Pons (tissue), 1 donor: ENCODE results near the gene ADORA1.

Experiments
- DNase-seq: peaks from one replicate; pipeline ENCODE4 v3.0.0-alpha.2; 2016; ENCODE audit warnings: low spot score

ADORA1 gene

DNA sequence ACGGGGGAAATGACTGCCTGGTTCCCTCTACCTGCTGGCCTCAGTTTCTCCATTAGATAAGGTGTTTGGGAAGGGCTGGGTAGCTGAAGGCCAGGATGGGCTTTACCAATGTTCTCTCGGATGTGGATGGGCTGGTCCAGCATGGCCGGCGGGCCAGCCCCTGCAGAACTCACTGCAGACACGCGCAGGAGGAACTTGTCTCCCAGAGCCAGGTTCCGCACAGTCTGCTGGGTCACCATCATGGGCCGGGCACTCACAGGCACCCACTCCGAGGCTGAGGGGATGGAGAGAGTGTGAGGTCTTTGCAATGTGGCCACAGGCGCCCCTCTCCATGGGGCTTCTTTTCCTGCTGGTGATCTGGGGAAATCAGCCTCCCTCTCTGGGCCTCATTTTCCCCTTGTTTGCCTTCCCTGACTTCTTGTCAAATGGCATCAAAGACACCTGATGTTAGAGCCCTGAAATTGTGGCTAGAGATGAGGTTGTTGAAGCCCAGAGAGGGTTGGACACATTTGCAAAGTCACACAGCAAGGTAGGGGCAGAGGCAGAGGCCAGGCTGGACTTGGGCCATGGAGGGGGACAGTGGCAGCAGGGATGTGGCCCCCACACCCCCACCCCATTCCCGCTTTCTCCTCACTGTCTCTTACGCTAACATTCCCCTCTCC, 46.9 kb downstream of the ADORA1 start:
- no peak for DNase-seq

DNA sequence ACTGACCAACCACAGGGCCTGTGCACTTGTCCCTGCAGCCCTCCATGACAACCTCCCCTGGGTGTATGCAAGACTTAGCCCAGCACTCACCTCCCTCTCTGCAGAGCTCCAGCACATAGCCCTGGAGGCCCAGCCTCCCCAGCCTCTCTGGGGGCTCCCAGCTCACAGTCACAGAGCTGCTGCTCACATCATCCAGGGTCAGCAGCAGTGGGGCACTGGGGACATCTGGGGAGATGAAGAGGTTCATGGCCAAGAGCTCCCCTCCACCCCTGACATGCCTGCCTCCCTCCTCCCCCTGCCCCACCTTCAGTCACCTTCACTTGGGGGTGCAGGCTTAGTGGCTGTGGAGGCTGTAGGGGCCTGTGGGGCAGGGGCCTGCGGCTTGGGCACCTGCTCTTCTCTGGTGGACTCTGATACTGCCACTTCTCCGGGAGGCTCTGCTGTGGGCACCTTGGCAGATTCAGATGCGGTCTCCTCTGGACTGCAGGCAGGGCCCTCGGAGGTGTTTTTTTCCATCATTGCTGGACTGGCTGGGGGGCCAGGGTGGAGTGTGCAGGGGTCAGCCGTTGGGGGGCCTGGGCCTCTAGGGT, 47.8 kb downstream of the ADORA1 start, which contains the start of gene MYBPH:
MYBPH (minus strand) TSS at position 590 of the 590 bp plus-strand sequence; CDS start at position 519, 71 bp downstream.
- no peak for DNase-seq

DNA sequence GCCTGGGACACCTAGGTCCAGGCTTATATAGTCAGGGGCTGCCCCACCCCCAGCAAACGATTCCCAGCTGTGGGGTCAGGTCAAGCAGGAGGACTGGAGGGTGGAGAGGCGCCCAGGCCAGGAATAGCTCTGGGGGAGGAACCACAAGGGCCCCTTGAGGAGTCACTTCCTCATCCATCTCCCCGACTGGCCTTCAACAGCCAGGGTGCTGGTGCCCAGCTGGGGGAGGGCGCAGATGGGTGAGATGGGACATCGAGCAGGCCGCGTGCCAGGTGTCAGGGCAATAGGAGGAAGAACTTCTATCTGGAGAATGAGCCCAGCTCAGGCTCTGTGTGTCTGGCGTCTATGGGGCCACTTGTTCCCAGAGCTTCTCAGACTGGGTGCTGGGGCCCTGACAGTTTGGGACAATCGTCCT, 48.3 kb downstream of the ADORA1 start:
- DNase-seq = peak; percentile 64

DNA sequence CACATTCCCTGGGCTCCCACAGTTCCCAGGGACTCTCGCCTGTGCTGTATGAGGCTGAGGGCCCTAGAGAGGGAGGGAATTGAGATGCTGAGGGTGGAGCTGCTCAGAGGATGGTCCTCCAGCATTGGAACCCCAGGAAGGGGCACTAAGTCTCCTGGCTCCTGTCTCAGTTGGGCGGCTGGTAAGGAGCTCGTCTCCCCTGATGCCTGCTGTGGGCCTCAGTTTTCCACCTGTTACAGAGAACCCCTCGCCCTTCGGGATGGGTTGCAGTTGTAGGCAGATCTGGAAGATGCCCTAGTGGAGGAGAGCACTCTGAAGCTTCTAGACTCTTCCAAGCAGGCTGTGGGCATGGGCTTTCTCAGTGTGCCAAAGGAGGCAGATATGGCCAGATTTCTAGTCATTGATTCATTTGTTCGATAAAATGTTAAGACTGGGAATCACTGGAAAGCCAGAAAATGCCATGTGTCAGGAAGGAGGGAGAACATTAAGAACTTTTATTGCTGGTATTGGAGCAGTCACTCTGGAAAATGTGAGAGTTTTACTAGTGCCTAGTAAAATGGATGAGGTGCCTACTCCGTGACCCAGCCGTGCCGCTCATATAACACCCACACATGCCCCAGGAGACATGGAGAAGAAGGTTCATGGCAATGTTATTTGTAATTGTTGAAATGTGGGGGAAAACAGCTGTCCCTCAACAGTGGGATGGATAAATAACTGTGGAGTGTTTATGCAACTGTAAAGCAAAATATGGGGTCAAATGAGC, 48.9 kb downstream of the ADORA1 start:
- DNase-seq = no peak

DNA sequence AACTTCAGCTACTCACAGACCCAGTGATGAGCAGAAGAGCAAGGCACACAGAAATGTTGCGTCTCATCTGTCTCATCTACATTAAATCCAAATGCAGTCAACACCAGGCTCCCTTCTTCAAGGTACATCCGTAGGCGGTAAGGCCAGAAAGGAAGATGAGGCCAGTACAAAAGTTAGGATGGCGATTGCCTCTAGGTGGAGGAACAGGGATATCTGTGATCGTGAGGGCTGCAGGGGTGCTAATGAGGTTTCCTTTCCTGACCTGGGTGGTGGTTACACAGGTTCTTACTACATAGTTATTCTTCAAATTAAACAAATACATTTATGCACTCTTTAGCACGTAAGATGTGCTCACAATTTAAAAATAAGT, 49.5 kb downstream of the ADORA1 start:
- DNase-seq = no peak

DNA sequence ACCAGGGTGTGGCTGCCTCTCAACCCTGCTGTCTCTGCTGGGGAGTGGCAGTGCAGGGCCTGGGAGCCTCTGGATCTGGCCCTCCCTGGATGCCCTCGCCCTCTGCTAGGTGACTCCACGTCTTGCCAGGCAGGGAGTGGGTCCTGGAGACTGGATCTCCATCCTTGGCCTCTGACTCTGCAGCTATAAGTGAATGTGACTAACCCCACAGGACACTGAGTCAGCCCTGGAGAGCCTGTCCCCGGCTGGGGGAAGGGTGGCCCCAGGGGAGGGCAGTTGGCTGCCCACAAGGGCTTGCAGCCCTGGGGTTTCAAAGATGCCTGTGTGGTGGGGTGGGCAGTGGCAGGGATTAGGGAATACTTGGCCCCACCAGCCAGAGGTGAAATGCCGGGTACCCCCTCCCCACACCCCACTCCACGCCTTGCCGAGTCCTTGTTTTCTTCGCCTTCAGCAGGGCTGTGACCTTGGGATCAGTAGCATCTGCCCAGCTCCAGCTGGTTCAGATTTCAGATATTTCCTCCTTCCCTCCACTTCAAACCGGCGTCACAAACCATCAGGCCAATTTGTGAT, 50.0 kb downstream of the ADORA1 start:
- DNase-seq = no peak

DNA sequence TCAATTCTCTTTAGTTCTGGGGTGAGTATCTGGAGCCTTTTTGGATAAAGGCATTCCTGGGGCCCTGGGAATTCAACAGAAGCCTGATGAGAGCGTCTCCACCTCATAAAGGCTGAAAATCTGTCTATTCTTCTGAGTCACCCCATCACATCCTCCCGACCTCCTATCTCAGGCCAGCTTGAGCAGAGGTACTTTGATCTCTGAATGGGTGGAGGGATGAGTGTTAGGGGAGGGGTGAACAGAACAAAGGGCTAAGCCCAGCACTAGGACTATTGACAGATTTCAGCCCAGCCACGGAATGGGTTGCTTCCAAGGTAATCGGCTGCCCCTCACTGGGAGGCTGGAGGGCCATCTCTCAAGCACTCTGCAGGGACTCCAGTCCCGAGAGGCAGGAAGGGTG, 50.6 kb downstream of the ADORA1 start:
- no peak for DNase-seq

DNA sequence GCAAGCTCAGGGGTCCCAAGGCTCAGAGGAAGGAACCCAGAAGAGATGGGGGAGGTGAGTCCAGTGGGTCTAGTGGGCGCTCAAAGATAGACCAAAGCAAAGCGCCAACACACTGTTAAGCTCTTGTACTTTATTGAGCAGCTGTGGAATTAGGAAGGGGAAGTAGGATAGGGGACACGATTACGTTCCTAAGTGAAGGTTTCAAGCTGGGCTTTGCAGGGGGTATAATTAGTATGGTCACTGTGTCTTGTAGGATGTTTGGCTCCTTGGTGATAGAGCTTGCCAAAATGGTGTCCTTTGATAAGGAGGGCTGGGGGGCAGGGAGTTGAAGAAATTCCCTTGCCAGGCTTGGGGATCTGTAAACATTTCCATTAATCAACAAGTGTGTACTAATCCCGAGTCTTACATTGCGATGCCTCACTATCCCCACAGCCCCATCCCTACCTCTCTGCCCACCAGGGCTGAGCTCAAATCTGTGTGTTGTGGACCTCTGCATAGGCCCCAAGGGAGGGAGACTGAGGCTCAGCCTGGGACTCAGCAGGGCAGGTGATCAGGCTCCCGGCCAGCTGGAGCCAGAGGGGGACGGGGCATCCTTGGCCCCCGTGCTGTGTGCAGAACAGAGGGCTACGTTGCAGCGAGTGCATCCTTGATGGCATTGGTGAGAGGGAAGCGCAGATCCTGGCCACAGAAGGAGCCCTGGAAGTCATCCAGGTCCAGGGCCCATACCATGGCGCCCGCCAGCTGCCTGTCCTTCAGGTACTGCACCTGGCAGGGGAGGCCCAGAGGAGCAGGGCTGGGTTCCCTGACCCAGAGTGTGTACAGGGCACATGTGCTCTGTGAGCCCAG, 51.5 kb downstream of the ADORA1 start:
- DNase-seq = no peak

DNA sequence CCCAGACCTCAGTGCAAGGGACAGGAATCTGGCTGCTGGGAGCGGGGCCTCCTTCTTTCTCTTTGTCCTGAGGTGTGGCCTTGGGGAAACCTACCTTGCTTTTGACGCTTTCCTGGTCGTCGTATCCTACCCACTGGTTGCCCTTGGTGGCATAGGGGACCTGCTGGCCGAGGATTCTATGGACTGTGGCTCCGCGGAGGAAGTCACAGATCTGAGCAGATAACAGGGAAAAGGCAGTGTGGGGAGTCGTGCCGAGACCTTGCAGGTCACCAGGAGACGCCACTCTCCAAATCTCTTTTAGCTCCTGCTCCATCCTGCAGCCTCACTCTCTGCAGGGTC, 52.1 kb downstream of the ADORA1 start:
- no peak for DNase-seq

DNA sequence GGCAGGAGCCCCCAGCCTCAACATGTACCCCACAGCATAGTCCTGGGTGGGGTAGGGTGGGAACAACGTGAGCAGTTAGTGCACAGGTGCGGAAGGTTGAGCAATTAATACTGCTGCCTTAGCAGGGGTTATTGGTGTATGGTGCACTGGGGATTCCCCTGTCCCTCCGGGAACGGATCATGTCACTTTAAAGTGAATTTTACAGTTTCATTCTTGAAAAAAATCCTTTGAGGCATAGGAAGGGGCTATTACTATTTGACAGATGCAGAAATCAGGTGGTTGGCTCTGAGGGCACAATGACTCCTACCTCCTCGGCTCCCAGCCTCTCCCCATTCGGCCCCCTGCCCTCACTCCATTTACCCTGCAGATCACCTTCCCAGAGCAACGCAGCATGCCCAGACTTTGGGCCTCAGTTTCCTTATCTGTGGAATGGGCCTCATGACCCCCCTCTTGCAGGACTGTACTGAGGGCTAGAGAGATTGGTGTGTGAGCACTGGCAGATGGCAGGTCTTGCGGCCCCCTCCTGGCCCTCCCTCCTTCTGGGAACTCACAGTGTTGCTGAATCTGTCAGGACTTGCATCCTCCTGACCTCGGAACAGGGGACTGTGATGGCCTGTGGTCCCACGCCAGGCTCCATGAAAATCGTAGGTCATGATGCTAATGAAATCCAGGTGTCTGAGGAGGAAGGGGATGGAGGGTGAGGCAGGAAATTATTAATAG, 53.2 kb downstream of the ADORA1 start:
- DNase-seq = no peak

DNA sequence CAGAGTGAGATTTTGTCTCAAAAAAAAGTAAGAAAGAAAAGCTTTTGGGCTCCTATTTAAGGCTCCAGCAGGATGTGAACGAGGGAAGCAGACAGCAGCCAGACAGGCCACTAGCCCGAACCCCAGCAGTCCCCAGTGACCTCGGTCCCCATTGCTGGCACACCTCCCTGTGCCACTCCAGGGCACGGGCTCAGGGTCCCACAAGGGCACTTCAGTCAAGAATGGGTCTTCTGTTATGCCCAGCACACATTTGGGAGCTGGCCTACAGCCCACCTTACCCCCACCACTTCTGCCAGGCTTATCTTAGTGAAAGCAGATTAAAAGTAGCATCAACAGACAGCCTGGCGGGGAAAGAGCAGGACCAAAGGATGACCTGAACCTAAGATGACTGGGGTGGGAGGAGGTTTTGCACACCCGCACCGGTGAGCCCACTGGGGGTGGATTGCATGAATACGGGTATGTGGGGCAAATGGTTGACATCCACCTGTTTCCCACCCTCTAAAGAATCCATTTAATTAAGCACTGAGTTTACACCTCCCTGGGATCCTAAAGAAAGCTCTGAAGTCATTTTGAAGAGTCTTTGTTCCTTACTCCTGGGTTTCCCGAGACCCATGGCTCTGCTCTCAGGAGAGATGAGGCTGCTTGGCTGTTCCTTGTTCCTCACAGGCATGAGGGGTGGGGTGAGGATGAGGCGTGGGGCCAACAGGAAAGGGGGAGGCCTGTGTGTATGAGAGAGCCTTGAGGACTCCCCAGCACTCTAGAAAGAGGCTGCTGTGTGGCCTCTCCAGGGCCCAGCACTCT, 54.3 kb downstream of the ADORA1 start:
- no peak for DNase-seq

DNA sequence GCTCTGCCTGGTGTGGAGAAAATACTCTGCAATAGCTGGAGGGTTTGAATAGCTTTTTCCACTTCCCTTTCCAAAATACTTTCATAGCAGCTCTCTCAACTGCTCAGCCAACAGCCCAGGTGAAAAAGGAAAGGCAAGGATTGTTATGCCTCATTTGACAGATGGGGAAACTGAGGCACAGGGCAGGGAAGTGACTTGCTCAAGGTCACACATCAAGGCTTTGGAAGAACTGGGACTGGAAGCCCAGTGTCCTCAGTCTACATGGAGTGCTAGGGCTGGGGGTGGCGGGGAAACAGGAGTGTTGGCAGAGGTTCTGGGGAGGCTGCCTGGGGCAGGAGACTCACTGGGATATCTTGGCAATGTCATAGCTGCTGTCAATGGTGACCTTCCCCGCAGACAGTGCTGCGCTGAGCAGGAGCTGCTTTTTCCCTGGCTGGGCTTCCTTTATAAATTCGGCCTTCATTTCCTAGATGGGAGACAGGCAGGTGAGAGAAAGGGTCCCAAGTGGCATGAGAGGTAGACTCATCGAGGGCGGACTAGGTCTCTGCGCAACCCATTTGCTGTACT, 54.9 kb downstream of the ADORA1 start:
- no peak for DNase-seq

DNA sequence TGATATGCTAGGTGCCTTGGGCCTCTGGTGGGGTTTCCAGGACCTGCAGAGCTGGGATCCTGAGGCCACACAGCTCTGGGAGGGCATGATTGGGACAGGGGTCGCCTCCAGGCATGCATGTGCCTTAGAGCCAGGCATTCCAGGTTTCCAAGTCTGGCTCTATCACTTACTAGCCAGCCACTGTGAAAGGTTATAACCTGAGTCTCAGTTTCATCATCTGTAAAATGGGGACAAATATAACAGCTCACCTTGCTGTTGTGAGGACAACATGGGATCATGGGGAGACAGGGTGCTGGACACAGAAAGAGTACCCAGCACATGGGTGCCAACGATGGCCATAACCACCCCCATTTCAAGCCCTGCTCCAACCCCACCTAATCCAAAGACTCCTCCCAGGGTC, 56.3 kb downstream of the ADORA1 start:
- DNase-seq = no peak

DNA sequence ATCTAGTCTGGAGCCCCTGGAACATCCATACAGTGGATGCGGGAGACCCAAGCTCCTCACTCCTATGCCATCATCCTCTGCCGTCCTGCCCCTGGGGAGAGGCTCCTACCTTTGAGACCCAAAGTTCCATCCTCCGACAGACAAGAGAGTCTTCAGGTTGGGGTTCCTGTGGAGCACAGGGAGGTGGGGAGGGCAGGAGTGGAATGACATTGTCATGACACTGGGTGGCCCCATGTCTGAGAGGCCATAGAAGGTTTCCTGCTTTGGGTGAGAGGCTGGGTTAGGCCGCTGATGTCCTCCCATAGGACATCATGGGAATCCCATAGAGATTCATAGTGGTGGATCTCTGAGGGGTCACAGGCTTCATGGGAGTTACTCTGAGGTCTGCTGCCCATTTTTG, 56.9 kb downstream of the ADORA1 start:
- no peak for DNase-seq

DNA sequence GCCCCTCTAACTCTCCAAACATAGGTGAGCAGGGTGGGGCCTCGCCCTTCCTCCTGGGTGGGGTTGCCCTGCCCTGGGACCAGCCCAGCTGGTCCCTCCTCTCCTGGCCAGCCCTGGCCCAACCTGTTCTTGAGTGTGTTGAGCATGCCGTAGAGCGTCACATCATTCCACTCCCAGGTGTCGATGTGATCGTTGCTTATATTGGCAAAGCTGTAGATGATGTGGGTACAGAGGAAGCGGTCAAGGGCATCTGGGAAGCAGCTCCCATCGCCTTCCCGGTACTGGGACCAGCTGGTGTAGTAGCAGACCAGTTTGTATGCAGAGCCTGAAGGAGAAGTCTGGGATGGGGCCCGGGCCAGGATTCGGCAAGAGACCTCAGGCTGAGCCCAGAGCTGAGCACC, 57.5 kb downstream of the ADORA1 start:
- no peak for DNase-seq

DNA sequence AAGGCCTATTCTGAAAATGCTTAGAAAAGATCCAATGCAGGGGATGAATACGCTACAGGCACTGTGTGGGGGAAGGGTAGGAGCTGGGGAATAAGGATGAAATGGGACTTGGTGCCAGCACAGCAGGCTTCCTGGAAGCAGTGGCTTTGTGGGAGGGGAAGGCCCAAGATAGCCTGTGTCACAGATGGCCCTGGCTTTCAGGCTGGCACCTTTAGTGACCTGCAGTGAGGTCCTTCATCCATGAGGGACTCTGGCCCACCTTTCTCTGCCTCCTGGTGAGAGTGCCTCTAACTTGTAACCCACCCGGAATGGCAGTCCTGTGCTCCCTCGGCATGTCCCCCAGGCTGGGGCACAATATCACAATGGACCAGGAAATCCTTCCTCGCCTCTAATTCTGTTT, 58.1 kb downstream of the ADORA1 start:
- DNase-seq = no peak

DNA sequence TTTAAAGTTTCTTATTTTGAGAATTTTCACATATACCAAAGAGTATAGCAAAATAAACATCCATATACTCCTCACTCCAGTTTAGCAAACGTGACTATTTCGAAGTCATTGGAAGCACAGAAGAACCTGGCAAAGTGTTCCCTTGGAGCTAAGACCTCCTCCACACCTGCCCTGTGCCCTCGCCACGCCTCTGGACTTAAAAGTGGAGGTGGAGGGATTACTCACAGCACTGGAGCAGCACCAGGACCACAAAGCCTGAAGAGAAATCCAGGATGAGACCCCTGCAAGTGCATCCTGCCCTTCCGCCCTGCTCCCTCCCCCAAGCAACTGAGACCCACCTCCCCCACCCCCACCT, 58.5 kb downstream of the ADORA1 start:
- DNase-seq = no peak

DNA sequence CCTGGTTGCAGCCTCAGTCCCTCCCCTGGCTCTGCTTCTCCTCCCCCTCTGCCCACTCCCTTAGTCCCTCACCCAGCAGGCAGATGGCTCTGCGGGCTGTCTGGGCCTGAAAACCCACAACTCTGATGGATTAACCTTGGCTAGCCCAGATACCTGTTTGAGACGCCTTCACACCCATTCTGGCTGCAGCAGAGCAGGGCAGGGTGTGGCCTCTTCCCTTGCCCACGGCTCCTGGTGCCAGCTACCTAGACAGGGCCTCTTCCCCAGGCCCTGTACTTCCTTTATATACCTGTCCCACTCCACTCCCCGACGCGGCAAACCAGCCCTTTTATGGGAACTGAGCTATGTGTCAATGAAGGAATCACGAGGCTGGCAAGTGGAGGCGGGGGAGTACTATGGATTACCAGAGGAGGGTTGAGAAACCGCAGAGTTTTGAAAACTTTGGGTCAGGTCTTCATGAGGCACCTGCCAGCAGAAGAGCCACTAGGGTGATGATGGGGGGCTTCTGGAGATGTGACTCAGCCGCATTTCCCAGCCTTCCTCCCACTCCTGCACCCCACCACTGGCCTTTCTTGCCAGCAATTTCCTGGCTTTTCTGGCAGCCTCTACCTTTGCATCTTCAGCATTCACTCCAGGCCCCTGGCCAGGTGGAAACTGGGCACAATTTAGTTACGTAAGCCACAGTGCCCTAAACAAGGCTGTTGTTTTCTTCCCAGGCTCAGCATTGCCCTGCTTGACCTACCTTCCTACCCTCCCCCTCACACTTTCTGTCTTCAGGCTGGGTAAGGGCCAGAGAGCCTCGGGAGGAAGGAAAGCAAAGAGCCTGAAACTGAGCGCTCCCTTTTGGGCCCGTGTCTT, 59.1 kb downstream of the ADORA1 start, which contains the start of gene CHI3L1:
CHI3L1 (minus strand) TSS at position 259 of the 858 bp plus-strand sequence; CDS start at position 178, 81 bp downstream.
- DNase-seq = peak; percentile 68

DNA sequence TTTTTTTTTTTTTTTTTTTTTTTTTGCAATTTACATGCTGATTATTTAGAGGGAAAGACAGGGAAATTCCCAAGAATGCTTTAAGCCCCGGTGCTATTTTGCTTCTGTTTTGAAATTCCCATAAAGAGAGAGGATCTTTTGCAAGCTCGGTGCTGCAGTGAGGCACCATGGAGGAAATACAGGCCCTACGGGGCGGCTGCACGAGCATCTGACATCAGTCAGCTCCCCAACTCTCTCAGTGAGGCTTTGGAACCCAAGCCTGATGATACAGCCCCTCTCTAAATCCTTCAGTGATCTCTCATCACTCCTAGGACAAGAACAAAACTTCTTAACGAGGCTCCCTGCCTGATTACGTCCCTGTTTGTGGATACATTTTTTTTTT, 59.8 kb downstream of the ADORA1 start:
- DNase-seq = no peak
